ENCODE results near the gene PNKP. TPM values are rescaled to one million over a fixed set of nuclear protein-coding genes. Genes with fewer than 3 reads are reported as not detected.

PNKP gene
- total RNA-seq, 1 donor from 2014 or later: 81.3 TPM

- Mint-ChIP-seq H3K4me3 (ENCODE audit: unreplicated experiment) (no peak overlapping the region), H3K36me3 (ENCODE audit: unreplicated experiment) (no peaks in the 10 kb centered on the region), H3K27me3 (ENCODE audit: unreplicated experiment) (peaks cover 20% of the 10 kb centered on the region), H3K4me1 (ENCODE audit: low read depth, unreplicated experiment) (peaks cover 11% of the 10 kb centered on the region), H3K9me3 (ENCODE audit: unreplicated experiment) (peaks cover 12% of the 10 kb centered on the region), H3K27ac (ENCODE audit: unreplicated experiment) (no peak overlapping the region)
- TF ChIP-seq CTCF (IDR thresholded peaks at IDR 0.05; ENCODE audit: partially characterized antibody, unreplicated experiment): no peak
- no peak for DNase-seq
These were observed 10.8 kb downstream of the PNKP start for GRCh38 chr19:49856574-49857021.

- peaks cover 12% of the 10 kb centered on the region for H3K9me3 Mint-ChIP-seq (ENCODE audit: unreplicated experiment)
- no peak overlapping the region for H3K27ac Mint-ChIP-seq (ENCODE audit: unreplicated experiment)
- H3K4me3 Mint-ChIP-seq (ENCODE audit: unreplicated experiment): no peak overlapping the region
- H3K27me3 Mint-ChIP-seq (ENCODE audit: unreplicated experiment): peaks cover 20% of the 10 kb centered on the region
- DNase-seq: no peak
- H3K36me3 Mint-ChIP-seq (ENCODE audit: unreplicated experiment): no peaks in the 10 kb centered on the region
- no peak for TF ChIP-seq CTCF (IDR thresholded peaks at IDR 0.05; ENCODE audit: partially characterized antibody, unreplicated experiment)
- peaks cover 11% of the 10 kb centered on the region for H3K4me1 Mint-ChIP-seq (ENCODE audit: low read depth, unreplicated experiment)
These were observed 11.5 kb downstream of the PNKP start for GRCh38 chr19:49855676-49856573.

- no peak for TF ChIP-seq CTCF (IDR thresholded peaks at IDR 0.05; ENCODE audit: partially characterized antibody, unreplicated experiment)
- Mint-ChIP-seq H3K36me3 (ENCODE audit: unreplicated experiment) (no peaks in the 10 kb centered on the region), H3K27me3 (ENCODE audit: unreplicated experiment) (peaks cover 21% of the 10 kb centered on the region), H3K27ac (ENCODE audit: unreplicated experiment) (peak overlapping the region; percentile 62), H3K4me3 (ENCODE audit: unreplicated experiment) (no peak overlapping the region), H3K4me1 (ENCODE audit: low read depth, unreplicated experiment) (peaks cover 11% of the 10 kb centered on the region), H3K9me3 (ENCODE audit: unreplicated experiment) (peaks cover 15% of the 10 kb centered on the region)
- no peak for DNase-seq
These were observed 12.1 kb downstream of the PNKP start for GRCh38 chr19:49855277-49855675.

GRCh38 chr19:49854378-49855263 is 12.8 kb downstream of the PNKP start:
- DNase-seq: no peak
- no peak overlapping the region for H3K27ac Mint-ChIP-seq (ENCODE audit: unreplicated experiment)
- H3K36me3 Mint-ChIP-seq (ENCODE audit: unreplicated experiment): peaks cover 5% of the 10 kb centered on the region
- H3K4me1 Mint-ChIP-seq (ENCODE audit: low read depth, unreplicated experiment): peaks cover 17% of the 10 kb centered on the region
- peaks cover 18% of the 10 kb centered on the region for H3K9me3 Mint-ChIP-seq (ENCODE audit: unreplicated experiment)
- H3K4me3 Mint-ChIP-seq (ENCODE audit: unreplicated experiment): no peak overlapping the region
- H3K27me3 Mint-ChIP-seq (ENCODE audit: unreplicated experiment): peaks cover 19% of the 10 kb centered on the region
- TF ChIP-seq CTCF (IDR thresholded peaks at IDR 0.05; ENCODE audit: partially characterized antibody, unreplicated experiment): no peak
